IMR-90 (cell line): ENCODE results near the gene MFRP. TPM values are rescaled to one million over a fixed set of nuclear protein-coding genes. Genes with fewer than 3 reads are reported as not detected.

ENCODE experiments used
- ATAC-seq: fragments of 200-7000 bp; cut with Tn5 transposase; 2 replicates; pipeline ENCODE4 v1.9.1; 2020; ENCODE audit warnings: low read depth, mild to moderate bottlenecking, moderate library complexity
- BruUV-seq: library from RNA; stranded (reverse); fragments of 400-500 nt; replicated peaks from 2 replicates; lab custom pipeline; 2021; lab: Mats Ljungman, UMichigan
- CTCF ChIA-PET: fragments of 300-600 bp; formaldehyde crosslinking; extraction: SDS; loops from one replicate; lab custom pipeline; 2021; ENCODE audit warnings: antibody characterized with exemption; lab: Yijun Ruan, JAX
- POLR2A ChIA-PET: fragments of 300-600 bp; sonication (Branson Sonifier 250); formaldehyde crosslinking; loops from one replicate; lab custom pipeline; 2022; ENCODE audit warnings: antibody characterized with exemption; ENCODE audit not compliant: unreplicated experiment; lab: Charles Lee
- DNase-seq: peaks from one replicate; pipeline ENCODE4 v3.0.0; 2013
- H2AFZ ChIP-seq: replicated peaks from 2 replicates; pipeline ENCODE3; 2013; ENCODE audit warnings: low read length, mild to moderate bottlenecking; ENCODE audit not compliant: poor library complexity
- H2AK5ac ChIP-seq: 2 replicates; pipeline ENCODE4 v1.6.1; 2013; ENCODE audit warnings: low read depth, low read length, inconsistent platforms
- H2AK9ac ChIP-seq: replicated peaks from 2 replicates; pipeline ENCODE3; 2013; ENCODE audit warnings: mild to moderate bottlenecking, low read depth, low read length, moderate library complexity; ENCODE audit not compliant: poor library complexity
- H2BK120ac ChIP-seq: 2 replicates; pipeline ENCODE4 v1.6.1; 2013; ENCODE audit warnings: low read depth, low read length, inconsistent platforms
- H2BK15ac ChIP-seq: 3 replicates; pipeline ENCODE4 v1.6.1; 2013; ENCODE audit warnings: low read depth, low read length, inconsistent platforms
- H2BK20ac ChIP-seq: 2 replicates; pipeline ENCODE4 v1.6.1; 2013; ENCODE audit warnings: low read depth, mild to moderate bottlenecking, inconsistent platforms, low read length, moderate library complexity
- H2BK5ac ChIP-seq: 2 replicates; pipeline ENCODE4 v1.6.1; 2013; ENCODE audit warnings: mild to moderate bottlenecking, low read depth, low read length, inconsistent platforms; ENCODE audit not compliant: poor library complexity, severe bottlenecking
- H3K14ac ChIP-seq: replicated peaks from 2 replicates; pipeline ENCODE4 v1.6.1; 2013; ENCODE audit warnings: low read depth, low read length, inconsistent platforms
- H3K18ac ChIP-seq: 2 replicates; pipeline ENCODE4 v1.6.1; 2013; ENCODE audit warnings: low read depth, low read length, control low read depth
- H3K23ac ChIP-seq: 2 replicates; pipeline ENCODE4 v1.6.1; 2013; ENCODE audit warnings: low read depth, low read length, inconsistent platforms
- H3K27ac ChIP-seq: 2 replicates; pipeline ENCODE4 v1.5.1; 2013; ENCODE audit warnings: mild to moderate bottlenecking, control low read depth, low read length; ENCODE audit not compliant: insufficient read depth
- H3K27me3 ChIP-seq: 2 replicates; pipeline ENCODE4 v1.6.1; 2013; ENCODE audit warnings: low read length; ENCODE audit not compliant: control insufficient read depth, insufficient read depth
- H3K36me3 ChIP-seq: 2 replicates; pipeline ENCODE4 v1.6.1; 2013; ENCODE audit warnings: low read length, mixed read lengths; ENCODE audit not compliant: control insufficient read depth, insufficient read depth
- H3K4ac ChIP-seq: 2 replicates; pipeline ENCODE4 v1.6.1; 2013; ENCODE audit warnings: low read depth, low read length, inconsistent platforms
- H3K4me1 ChIP-seq: 2 replicates; pipeline ENCODE4 v1.6.1; 2013; ENCODE audit warnings: low read length, mixed read lengths; ENCODE audit not compliant: control insufficient read depth, insufficient read depth
- H3K4me2 ChIP-seq: 2 replicates; pipeline ENCODE4 v1.6.1; 2013; ENCODE audit warnings: low read depth, mild to moderate bottlenecking, control low read depth, low read length, moderate library complexity
- H3K4me3 ChIP-seq: 2 replicates; pipeline ENCODE4 v1.5.1; 2013; ENCODE audit warnings: low read depth, mild to moderate bottlenecking, control low read depth, low read length, moderate library complexity; ENCODE audit not compliant: insufficient read depth
- H3K56ac ChIP-seq: 2 replicates; pipeline ENCODE4 v1.6.1; 2013; ENCODE audit warnings: low read length, inconsistent platforms; ENCODE audit not compliant: insufficient read depth; ENCODE audit errors: extremely low read depth
- H3K79me1 ChIP-seq, 2 experiments: 2 replicates each; pipeline ENCODE4 v1.6.1; 2013; ENCODE audit warnings: low read length in 2 of 2, inconsistent platforms in 1 of 2, low read depth in 1 of 2
- H3K9ac ChIP-seq: 2 replicates; pipeline ENCODE4 v1.6.1; 2013; ENCODE audit warnings: low read depth, low read length, control low read depth
- H3K9me1 ChIP-seq: 2 replicates; pipeline ENCODE4 v1.6.1; 2013; ENCODE audit warnings: low read length, inconsistent platforms; ENCODE audit not compliant: insufficient read depth
- H3K9me3 ChIP-seq: 2 replicates; pipeline ENCODE4 v1.6.1; 2013; ENCODE audit warnings: low read length; ENCODE audit not compliant: control insufficient read depth, insufficient read depth
- H4K20me1 ChIP-seq: 2 replicates; pipeline ENCODE4 v1.6.1; 2013; ENCODE audit warnings: low read length, inconsistent platforms; ENCODE audit not compliant: insufficient read depth
- H4K5ac ChIP-seq: 2 replicates; pipeline ENCODE4 v1.6.1; 2013; ENCODE audit warnings: mild to moderate bottlenecking, low read depth, low read length, control low read depth
- H4K8ac ChIP-seq, 2 experiments: 2 replicates each; pipeline ENCODE4 v1.6.1; 2013; ENCODE audit warnings: low read depth in 2 of 2, low read length in 2 of 2, control low read depth in 1 of 2, inconsistent platforms in 1 of 2
- H4K91ac ChIP-seq: 2 replicates; pipeline ENCODE4 v1.6.1; 2013; ENCODE audit warnings: low read depth, low read length, inconsistent platforms; ENCODE audit not compliant: insufficient read depth
- BHLHE40 ChIP-seq: fragments of 150-350 bp; IDR thresholded peaks from 2 replicates; pipeline ENCODE4 v1.6.1; 2016; ENCODE audit warnings: mild to moderate bottlenecking, low read depth, low read length
- CEBPB ChIP-seq: IDR thresholded peaks from 2 replicates; pipeline ENCODE4 v1.6.1; 2012; ENCODE audit warnings: low read depth, low read length, improper control_type of control experiment
- CHD1 ChIP-seq: IDR thresholded peaks from 2 replicates; pipeline ENCODE4 v1.6.1; 2012; ENCODE audit warnings: low read depth, low read length, improper control_type of control experiment
- FOS ChIP-seq: fragments of 150-350 bp; IDR thresholded peaks from 2 replicates; pipeline ENCODE4 v1.6.1; 2016; ENCODE audit warnings: low read depth, low read length
- MAFK ChIP-seq: IDR thresholded peaks from 2 replicates; pipeline ENCODE4 v1.6.1; 2012; ENCODE audit warnings: low read depth, low read length, improper control_type of control experiment
- MAZ ChIP-seq: IDR thresholded peaks from 2 replicates; pipeline ENCODE4 v1.6.1; 2012; ENCODE audit warnings: low read depth, mild to moderate bottlenecking, low read length, improper control_type of control experiment, moderate library complexity, borderline replicate concordance
- MXI1 ChIP-seq: IDR thresholded peaks from 2 replicates; pipeline ENCODE4 v1.6.1; 2012; ENCODE audit warnings: low read depth, mild to moderate bottlenecking, low read length, moderate library complexity, borderline replicate concordance
- NFE2L2 ChIP-seq: fragments of 150-350 bp; IDR thresholded peaks from 2 replicates; pipeline ENCODE4 v1.6.1; 2016; ENCODE audit warnings: low read depth, mild to moderate bottlenecking, low read length
- POLR2A ChIP-seq: IDR thresholded peaks from 2 replicates; pipeline ENCODE4 v1.6.1; 2012; ENCODE audit warnings: mild to moderate bottlenecking, low read depth, low read length
- RAD21 ChIP-seq: IDR thresholded peaks from 2 replicates; pipeline ENCODE4 v1.6.1; 2012; ENCODE audit warnings: low read length, improper control_type of control experiment
- RCOR1 ChIP-seq: IDR thresholded peaks from 2 replicates; pipeline ENCODE4 v1.6.1; 2012; ENCODE audit warnings: mild to moderate bottlenecking, low read length, improper control_type of control experiment; ENCODE audit not compliant: insufficient replicate concordance
- RFX5 ChIP-seq: IDR thresholded peaks from 2 replicates; pipeline ENCODE4 v1.8.0; 2012; ENCODE audit warnings: low read depth, mild to moderate bottlenecking, low read length, moderate library complexity
- SMC3 ChIP-seq: fragments of 150-350 bp; IDR thresholded peaks from 2 replicates; pipeline ENCODE4 v1.6.1; 2016; ENCODE audit warnings: low read depth, mild to moderate bottlenecking, antibody characterized with exemption, low read length, moderate library complexity
- WGBS, 2 experiments: methylation state at CpG; one replicate each; pipeline versions ENCODE4 v1.1.5 to v1.1.7; 2013; ENCODE audit warnings: missing lambda C conversion rate in 2 of 2; ENCODE audit not compliant: insufficient read length in 1 of 2; ENCODE audit errors: extremely low coverage in 2 of 2; 5-methylcytosine and 5-hydroxymethylcytosine counted together
- dilution Hi-C: fragments of 300-500 bp; cut with HindIII; formaldehyde crosslinking; loops from one replicate; pipeline ENCODE4 v1.14.3; 2018; ENCODE audit warnings: low sequenced_read_pairs; ENCODE audit not compliant: unreplicated experiment
- in situ Hi-C: fragments of 300-500 bp; cut with MboI; formaldehyde crosslinking; loops from 3 replicates; pipeline ENCODE4 v1.14.3; 2019; ENCODE audit warnings: low sequenced_read_pairs, inconsistent platforms, mixed read lengths
- intact Hi-C: fragments of 100-400 bp; cut with micrococcal nuclease; formaldehyde crosslinking; loops from 2 replicates; pipeline ENCODE4 v1.10.0; 2022
- polyA plus RNA-seq, 3 experiments: library from polyadenylated mRNA; depleted of rRNA; stranded (reverse); fragments of >200 nt; gene quantifications; 2 replicates each; pipeline ENCODE4 v1.2.3, GENCODE V29; 2012; ENCODE audit warnings: low replicate concordance in 1 of 3
- total RNA-seq: library from RNA; depleted of rRNA; stranded (reverse); fragments of >200 nt; gene quantifications from 2 replicates; pipeline ENCODE4 v1.2.3, GENCODE V29; 2012
- TF ChIP-seq, protein P1 (sequence below): fragments of 150-350 bp; IDR thresholded peaks from 2 replicates; pipeline ENCODE4 v1.6.1; 2016; ENCODE audit warnings: low read depth, mild to moderate bottlenecking, low read length, moderate library complexity, borderline replicate concordance
- TF ChIP-seq, protein P2 (sequence below): fragments of 150-350 bp; IDR thresholded peaks from 2 replicates; pipeline ENCODE4 v1.6.1; 2017; ENCODE audit warnings: mild to moderate bottlenecking, antibody characterized with exemption, low read length, low read depth
- TF ChIP-seq, protein P3 (sequence below): conservative IDR thresholded peaks from 2 replicates; pipeline ENCODE4 v1.5.1; 2012; ENCODE audit warnings: mild to moderate bottlenecking, low read depth, low read length, improper control_type of control experiment

Gene MFRP
- total and polyA plus RNA-seq, 2 of the 4 experiments (the other 2 are of a cell fraction): not detected

DNA sequence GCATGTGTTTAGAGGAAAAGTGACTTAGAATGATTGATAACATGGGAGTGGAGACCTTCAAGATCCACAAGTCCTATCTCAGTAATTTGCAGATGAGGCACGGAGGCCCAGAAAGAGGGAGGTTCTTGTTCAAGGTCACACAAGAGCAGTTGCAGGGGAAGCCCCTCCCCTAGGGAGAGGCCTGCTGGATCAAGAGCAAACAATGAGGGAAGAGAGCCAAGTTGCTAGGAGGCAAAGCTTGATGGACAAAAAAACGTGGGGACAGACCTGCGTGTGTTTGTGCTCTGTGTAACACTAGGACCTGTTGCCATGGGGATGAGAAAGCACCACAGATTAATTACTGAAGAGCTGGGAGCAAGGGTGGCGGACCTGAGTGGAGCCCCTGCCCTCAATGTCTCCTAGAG, 6.4 kb upstream of the MFRP start:
- CTCF ChIA-PET: interaction anchor here (0.6 kb wide), 1 partner anchor 122 kb away, joined by 4 read pairs; no protein-coding TSS in a partner anchor
- TF ChIP-seq CHD1: no peak
- no peak for TF ChIP-seq RFX5
- no peak for TF ChIP-seq RAD21
- TF ChIP-seq RCOR1: no peak
- TF ChIP-seq, protein P1, sequence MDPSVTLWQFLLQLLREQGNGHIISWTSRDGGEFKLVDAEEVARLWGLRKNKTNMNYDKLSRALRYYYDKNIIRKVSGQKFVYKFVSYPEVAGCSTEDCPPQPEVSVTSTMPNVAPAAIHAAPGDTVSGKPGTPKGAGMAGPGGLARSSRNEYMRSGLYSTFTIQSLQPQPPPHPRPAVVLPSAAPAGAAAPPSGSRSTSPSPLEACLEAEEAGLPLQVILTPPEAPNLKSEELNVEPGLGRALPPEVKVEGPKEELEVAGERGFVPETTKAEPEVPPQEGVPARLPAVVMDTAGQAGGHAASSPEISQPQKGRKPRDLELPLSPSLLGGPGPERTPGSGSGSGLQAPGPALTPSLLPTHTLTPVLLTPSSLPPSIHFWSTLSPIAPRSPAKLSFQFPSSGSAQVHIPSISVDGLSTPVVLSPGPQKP: no peak
- no peak for TF ChIP-seq MAZ
- TF ChIP-seq, protein P2, sequence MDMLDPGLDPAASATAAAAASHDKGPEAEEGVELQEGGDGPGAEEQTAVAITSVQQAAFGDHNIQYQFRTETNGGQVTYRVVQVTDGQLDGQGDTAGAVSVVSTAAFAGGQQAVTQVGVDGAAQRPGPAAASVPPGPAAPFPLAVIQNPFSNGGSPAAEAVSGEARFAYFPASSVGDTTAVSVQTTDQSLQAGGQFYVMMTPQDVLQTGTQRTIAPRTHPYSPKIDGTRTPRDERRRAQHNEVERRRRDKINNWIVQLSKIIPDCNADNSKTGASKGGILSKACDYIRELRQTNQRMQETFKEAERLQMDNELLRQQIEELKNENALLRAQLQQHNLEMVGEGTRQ: no peak
- TF ChIP-seq SMC3: no peak
- TF ChIP-seq CEBPB: no peak
- TF ChIP-seq POLR2A: no peak
- no peak for TF ChIP-seq FOS
- TF ChIP-seq NFE2L2: no peak
- no peak for TF ChIP-seq MXI1
- TF ChIP-seq BHLHE40: no peak
- TF ChIP-seq, protein P3, sequence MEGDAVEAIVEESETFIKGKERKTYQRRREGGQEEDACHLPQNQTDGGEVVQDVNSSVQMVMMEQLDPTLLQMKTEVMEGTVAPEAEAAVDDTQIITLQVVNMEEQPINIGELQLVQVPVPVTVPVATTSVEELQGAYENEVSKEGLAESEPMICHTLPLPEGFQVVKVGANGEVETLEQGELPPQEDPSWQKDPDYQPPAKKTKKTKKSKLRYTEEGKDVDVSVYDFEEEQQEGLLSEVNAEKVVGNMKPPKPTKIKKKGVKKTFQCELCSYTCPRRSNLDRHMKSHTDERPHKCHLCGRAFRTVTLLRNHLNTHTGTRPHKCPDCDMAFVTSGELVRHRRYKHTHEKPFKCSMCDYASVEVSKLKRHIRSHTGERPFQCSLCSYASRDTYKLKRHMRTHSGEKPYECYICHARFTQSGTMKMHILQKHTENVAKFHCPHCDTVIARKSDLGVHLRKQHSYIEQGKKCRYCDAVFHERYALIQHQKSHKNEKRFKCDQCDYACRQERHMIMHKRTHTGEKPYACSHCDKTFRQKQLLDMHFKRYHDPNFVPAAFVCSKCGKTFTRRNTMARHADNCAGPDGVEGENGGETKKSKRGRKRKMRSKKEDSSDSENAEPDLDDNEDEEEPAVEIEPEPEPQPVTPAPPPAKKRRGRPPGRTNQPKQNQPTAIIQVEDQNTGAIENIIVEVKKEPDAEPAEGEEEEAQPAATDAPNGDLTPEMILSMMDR: no peak
- TF ChIP-seq MAFK: no peak
- Histone ChIP-seq H3K18ac (no peak overlapping the region), H3K56ac (no peak overlapping the region), H2AK5ac (no peak overlapping the region), H4K91ac (no peak overlapping the region), H2BK15ac (no peak overlapping the region), H2AFZ (no peak overlapping the region), H4K5ac (no peak overlapping the region), H2BK20ac (no peak overlapping the region), H3K4me2 (no peak overlapping the region), H3K36me3 (no peaks in the 10 kb centered on the region), H3K4me3 (no peak overlapping the region), H4K8ac (no peak overlapping the region), H3K14ac (no peak overlapping the region), H2BK120ac (no peak overlapping the region), H3K79me1 (no peaks in the 10 kb centered on the region), H4K20me1 (no peaks in the 10 kb centered on the region), H2BK5ac (no peak overlapping the region), H3K27me3 (peaks cover 18% of the 10 kb centered on the region), H3K4ac (no peak overlapping the region), H2AK9ac (peak overlapping the region; percentile 15), H3K23ac (no peak overlapping the region), H3K9me3 (no peaks in the 10 kb centered on the region), H3K9ac (no peak overlapping the region), H3K9me1 (no peaks in the 10 kb centered on the region), H3K4me1 (no peaks in the 10 kb centered on the region), H3K27ac (no peak overlapping the region)
- ATAC-seq: no peak
- BruUV-seq: no TSS peak
- POLR2A ChIA-PET: no interaction called here
- no peak for DNase-seq
- 0% methylated on average over 2 of the region's 4 CpGs; no CpG with 5 or more reads in 1 of the 2 experiments for WGBS, 2 experiments
- dilution Hi-C loops: no loop called here
- intact Hi-C loops: no loop called here
- in situ Hi-C loops: loop anchor here (25.0 kb wide), 1 partner anchor 759 kb away; no protein-coding TSS in a partner anchor
